A549 (cell line): ENCODE measurements around the gene SHC4.
"Not testable (repeated sequence)": the region's sequence is repeated elsewhere in the genome, so short reads cannot be mapped to it uniquely, and the experiment has no call there.

Source experiments
- BHLHE40 ChIP-seq: IDR thresholded peaks from 2 replicates; pipeline ENCODE4 v1.6.1; 2012; ENCODE audit warnings: low read depth, low read length, inconsistent platforms
- CEBPB ChIP-seq, 2 experiments: fragments of >200 bp in 1 of 2; sonication (Bioruptor Twin) in 1 of 2; formaldehyde crosslinking in 1 of 2; IDR thresholded peaks; 2 replicates each; pipeline ENCODE4 v1.6.1; 2012 to 2016
- CTCF ChIP-seq: fragments of >200 bp; sonication (Bioruptor Twin); formaldehyde crosslinking; IDR thresholded peaks from 3 replicates; pipeline ENCODE4 v1.5.1; 2016
- ELK1 ChIP-seq: fragments of 150-350 bp; IDR thresholded peaks from 2 replicates; pipeline ENCODE4 v1.6.1; 2014; ENCODE audit warnings: low read depth, mild to moderate bottlenecking, low read length
- EP300 ChIP-seq, 2 experiments: fragments of >200 bp; sonication (Bioruptor Twin); formaldehyde crosslinking; IDR thresholded peaks; 2 replicates in 1 of 2; 3 replicates in 1 of 2; pipeline ENCODE4 v1.6.1; 2016 to 2017
- FOSL2 ChIP-seq, 2 experiments: fragments of 450-650 bp in 1 of 2; fragments of >200 bp in 1 of 2; sonication (Bioruptor Twin) in 1 of 2; formaldehyde crosslinking; IDR thresholded peaks; 2 replicates each; pipeline versions ENCODE4 v1.5.0 to v1.6.1; 2016 to 2020; ENCODE audit warnings: mild to moderate bottlenecking in 1 of 2, moderate library complexity in 1 of 2
- KDM1A ChIP-seq: fragments of 200-600 bp; sonication (generic); IDR thresholded peaks from 2 replicates; pipeline ENCODE4 v1.6.1; 2016; ENCODE audit warnings: low read depth, mild to moderate bottlenecking
- MAFK ChIP-seq: fragments of 450-650 bp; IDR thresholded peaks from 2 replicates; pipeline ENCODE4 v1.6.1; 2014; ENCODE audit not compliant: partially characterized antibody
- MAX ChIP-seq: IDR thresholded peaks from 2 replicates; pipeline ENCODE4 v1.6.1; 2012
- POLR2A ChIP-seq: IDR thresholded peaks from 2 replicates; pipeline ENCODE4 v1.6.1; 2012; ENCODE audit warnings: mild to moderate bottlenecking, low read length
- REST ChIP-seq: fragments of 200-600 bp; sonication (generic); IDR thresholded peaks from 2 replicates; pipeline ENCODE4 v1.6.1; 2016; ENCODE audit warnings: antibody characterized with exemption, mild to moderate bottlenecking, moderate library complexity
- SREBF2 ChIP-seq: fragments of 450-650 bp; IDR thresholded peaks from 2 replicates; pipeline ENCODE4 v1.6.1; 2014; ENCODE audit warnings: mild to moderate bottlenecking, moderate library complexity

GRCh38 chr15:48909313-48909712 lies 54.4 kb downstream of the SHC4 start:
- TF ChIP-seq MAX; CTCF; BHLHE40; MAFK; CEBPB (IDR thresholded peaks at IDR 0.05); POLR2A; EP300 (IDR thresholded peaks at IDR 0.05); FOSL2 (IDR thresholded peaks at IDR 0.05); FOSL2 (CRISPR knock-in tag; IDR thresholded peaks at IDR 0.05); ELK1; REST; KDM1A; SREBF2: not testable (repeated sequence)
